GM10266 (cell line): ENCODE results near the gene ANKMY1.

Experiments
- DNase-seq: peaks from one replicate; pipeline ENCODE4 v3.0.0; 2012; ENCODE audit errors: extremely low spot score
- CTCF ChIP-seq: IDR thresholded peaks from 2 replicates; pipeline ENCODE4 v1.5.1; 2012; ENCODE audit warnings: mild to moderate bottlenecking, low read depth; ENCODE audit not compliant: control insufficient read depth, insufficient read depth; ENCODE audit errors: missing control alignments

The ANKMY1 gene

GRCh38 chr2:240597419-240598181, 39.8 kb upstream of the ANKMY1 start:
- no peak for TF ChIP-seq CTCF
- DNase-seq, result no peak

DNA sequence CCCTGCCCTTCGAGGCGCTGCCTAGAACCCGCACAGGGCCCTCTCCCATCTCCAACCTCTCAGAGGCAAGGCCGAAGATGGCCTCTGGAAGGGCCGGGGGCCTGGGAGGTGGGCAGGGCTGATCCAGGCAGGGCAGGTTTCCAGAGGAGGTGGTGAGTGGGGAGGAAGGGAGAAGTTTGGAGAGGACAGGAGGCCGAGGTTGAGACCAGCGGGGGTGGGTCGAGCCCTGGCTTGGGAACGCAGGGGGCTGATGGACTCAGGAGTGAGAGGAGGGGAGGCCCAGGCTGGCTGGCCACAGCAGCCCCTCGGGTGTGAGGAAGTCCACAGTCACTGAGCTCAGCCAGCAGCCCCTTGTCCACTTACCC, 39.2 kb upstream of the ANKMY1 start:
- no peak for TF ChIP-seq CTCF
- no peak for DNase-seq

- TF ChIP-seq CTCF, result no peak
- no peak for DNase-seq
Measured at GRCh38 chr2:240596491-240596931, 38.7 kb upstream of the ANKMY1 start.

DNA sequence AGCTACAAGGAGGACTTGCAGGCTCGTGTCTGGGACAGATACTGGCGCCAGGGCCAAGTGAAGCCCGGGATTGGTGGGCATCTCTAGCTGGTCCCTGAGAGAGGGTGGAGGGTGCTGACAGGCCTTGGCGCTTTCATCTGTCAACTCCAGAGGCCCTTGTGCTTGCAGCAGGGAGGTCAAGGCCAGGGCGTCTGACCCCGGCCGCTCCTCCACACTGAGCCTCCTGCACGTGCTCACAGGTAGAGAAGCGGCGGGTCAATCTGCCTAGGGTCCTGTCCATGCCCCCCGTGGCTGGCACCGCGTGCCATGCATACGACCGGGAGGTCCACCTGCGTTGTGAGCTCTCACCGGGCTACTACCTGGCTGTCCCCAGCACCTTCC, 38.3 kb upstream of the ANKMY1 start:
- TF ChIP-seq CTCF, result no peak
- no peak for DNase-seq

GRCh38 chr2:240595381-240596079, 37.7 kb upstream of the ANKMY1 start:
- peak; percentile 70 for DNase-seq
- peak; percentile 55 for TF ChIP-seq CTCF

- TF ChIP-seq CTCF, result no peak
- DNase-seq, result no peak
Measured at GRCh38 chr2:240594511-240595380, 37.0 kb upstream of the ANKMY1 start.
